ENCODE data around the gene GTF2H2C_2.
"Not testable (repeated sequence)": the region's sequence is repeated elsewhere in the genome, so short reads cannot be mapped to it uniquely, and the experiment has no call there.

Gene GTF2H2C_2

GRCh38 chr5:70469926-70470509 lies 54.9 kb downstream of the GTF2H2C_2 start:
- H3K27me3 ChIP-seq; intact Hi-C loops (cut with DNase I); H3K27ac ChIP-seq; H3K9me3 ChIP-seq; H3K36me3 ChIP-seq; H3K4me3 ChIP-seq; DNase-seq; H3K4me1 ChIP-seq: not testable (repeated sequence)
- WGBS, 4 donors, result no CpG with 5 or more reads among the region's 7 CpGs
- ATAC-seq, result peak in 1 of 4 donors; percentile 39

Data from heart left ventricle (tissue), 16 donors.